ENCODE results near the gene CRTC1.

- TF ChIP-seq, protein P1, sequence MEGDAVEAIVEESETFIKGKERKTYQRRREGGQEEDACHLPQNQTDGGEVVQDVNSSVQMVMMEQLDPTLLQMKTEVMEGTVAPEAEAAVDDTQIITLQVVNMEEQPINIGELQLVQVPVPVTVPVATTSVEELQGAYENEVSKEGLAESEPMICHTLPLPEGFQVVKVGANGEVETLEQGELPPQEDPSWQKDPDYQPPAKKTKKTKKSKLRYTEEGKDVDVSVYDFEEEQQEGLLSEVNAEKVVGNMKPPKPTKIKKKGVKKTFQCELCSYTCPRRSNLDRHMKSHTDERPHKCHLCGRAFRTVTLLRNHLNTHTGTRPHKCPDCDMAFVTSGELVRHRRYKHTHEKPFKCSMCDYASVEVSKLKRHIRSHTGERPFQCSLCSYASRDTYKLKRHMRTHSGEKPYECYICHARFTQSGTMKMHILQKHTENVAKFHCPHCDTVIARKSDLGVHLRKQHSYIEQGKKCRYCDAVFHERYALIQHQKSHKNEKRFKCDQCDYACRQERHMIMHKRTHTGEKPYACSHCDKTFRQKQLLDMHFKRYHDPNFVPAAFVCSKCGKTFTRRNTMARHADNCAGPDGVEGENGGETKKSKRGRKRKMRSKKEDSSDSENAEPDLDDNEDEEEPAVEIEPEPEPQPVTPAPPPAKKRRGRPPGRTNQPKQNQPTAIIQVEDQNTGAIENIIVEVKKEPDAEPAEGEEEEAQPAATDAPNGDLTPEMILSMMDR (conservative IDR thresholded peaks at IDR 0.05 in 1 of 2, IDR thresholded peaks at IDR 0.05 in 1 of 2; ENCODE audit: extremely low read depth in 1 of 2, insufficient read depth in 1 of 2, low read depth in 1 of 2, low read length in 2 of 2) = no peak
- peak; percentile 34 for TF ChIP-seq EZH2 (IDR thresholded peaks at IDR 0.05; ENCODE audit: borderline replicate concordance, low read length)
Observed at GRCh38 chr19:18789422-18789869, 106.0 kb downstream of the CRTC1 start.

Data from mammary epithelial cell (primary cell).